ENCODE data around the gene ARID5B. TPM values are rescaled to one million over a fixed set of nuclear protein-coding genes. Genes with fewer than 3 reads are reported as not detected.

ARID5B gene
- total RNA-seq, 2 experiments from 2014 or later: 26.7 to 28.3 TPM

- Mint-ChIP-seq H3K9me3 (no peaks in the 10 kb centered on the region), H3K4me1 (ENCODE audit: low read depth) (peaks cover 79% of the 10 kb centered on the region), H3K27me3 (no peaks in the 10 kb centered on the region), H3K4me3 (no peak overlapping the region), H3K27ac (peak overlapping the region; percentile 60), H3K36me3 (ENCODE audit: low read depth) (peaks cover 66% of the 10 kb centered on the region)
- CTCF ChIA-PET: no interaction called here
- no peak for ATAC-seq
- TF ChIP-seq, protein P1, sequence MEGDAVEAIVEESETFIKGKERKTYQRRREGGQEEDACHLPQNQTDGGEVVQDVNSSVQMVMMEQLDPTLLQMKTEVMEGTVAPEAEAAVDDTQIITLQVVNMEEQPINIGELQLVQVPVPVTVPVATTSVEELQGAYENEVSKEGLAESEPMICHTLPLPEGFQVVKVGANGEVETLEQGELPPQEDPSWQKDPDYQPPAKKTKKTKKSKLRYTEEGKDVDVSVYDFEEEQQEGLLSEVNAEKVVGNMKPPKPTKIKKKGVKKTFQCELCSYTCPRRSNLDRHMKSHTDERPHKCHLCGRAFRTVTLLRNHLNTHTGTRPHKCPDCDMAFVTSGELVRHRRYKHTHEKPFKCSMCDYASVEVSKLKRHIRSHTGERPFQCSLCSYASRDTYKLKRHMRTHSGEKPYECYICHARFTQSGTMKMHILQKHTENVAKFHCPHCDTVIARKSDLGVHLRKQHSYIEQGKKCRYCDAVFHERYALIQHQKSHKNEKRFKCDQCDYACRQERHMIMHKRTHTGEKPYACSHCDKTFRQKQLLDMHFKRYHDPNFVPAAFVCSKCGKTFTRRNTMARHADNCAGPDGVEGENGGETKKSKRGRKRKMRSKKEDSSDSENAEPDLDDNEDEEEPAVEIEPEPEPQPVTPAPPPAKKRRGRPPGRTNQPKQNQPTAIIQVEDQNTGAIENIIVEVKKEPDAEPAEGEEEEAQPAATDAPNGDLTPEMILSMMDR (IDR thresholded peaks at IDR 0.05): no peak
- POLR2A ChIA-PET: interaction anchor here (0.6 kb wide), 1 partner anchor 57 kb away, joined by 4 read pairs; no protein-coding TSS in a partner anchor
- intact Hi-C loops (cut with micrococcal nuclease): no loop called here
- DNase-seq: no peak
These were observed 58.3 kb downstream of the ARID5B start for GRCh38 chr10:61959814-61960213.

- ChIA-PET POLR2A (interaction anchor here (1.0 to 4.2 kb wide), 2 partner anchors 32 to 59 kb away, joined by 3 to 22 read pairs; partner anchors contain the start of gene ARID5B), CTCF (interaction anchor here (1.6 to 1.7 kb wide), 2 partner anchors 11 to 78 kb away, joined by 4 read pairs; no protein-coding TSS in a partner anchor)
- Mint-ChIP-seq H3K27ac (peak overlapping the region; percentile 80), H3K9me3 (no peaks in the 10 kb centered on the region), H3K27me3 (no peaks in the 10 kb centered on the region), H3K4me1 (ENCODE audit: low read depth) (peaks cover 77% of the 10 kb centered on the region), H3K36me3 (ENCODE audit: low read depth) (peaks cover 61% of the 10 kb centered on the region), H3K4me3 (no peak overlapping the region)
- intact Hi-C loops (cut with micrococcal nuclease): no loop called here
- no peak for ATAC-seq
- TF ChIP-seq, protein P1 (IDR thresholded peaks at IDR 0.05): no peak
- no peak for DNase-seq
These were observed 59.1 kb downstream of the ARID5B start for GRCh38 chr10:61960396-61961120.

DNA sequence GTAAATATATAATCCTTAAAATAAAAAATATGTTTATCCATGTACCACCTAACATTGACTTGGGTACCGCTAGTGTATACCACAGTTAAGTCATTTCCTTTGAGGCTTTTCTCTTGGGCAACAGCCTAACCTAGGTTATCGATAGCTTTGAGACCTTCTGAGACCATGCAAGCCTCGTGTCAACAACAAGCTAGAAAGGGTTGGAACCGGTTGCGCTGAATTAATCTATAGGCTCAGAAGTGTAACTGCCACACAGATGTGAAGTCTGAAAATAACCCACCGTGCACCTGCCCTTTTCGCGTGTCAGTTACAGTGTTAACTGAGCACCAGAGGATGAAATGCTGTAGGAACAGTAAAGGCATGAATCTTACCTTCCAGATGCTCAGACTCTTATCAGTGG is 59.8 kb downstream of the ARID5B start:
- H3K27me3 Mint-ChIP-seq: no peaks in the 10 kb centered on the region
- peak overlapping the region; percentile 85 for H3K27ac Mint-ChIP-seq
- TF ChIP-seq, protein P1 (IDR thresholded peaks at IDR 0.05): no peak
- H3K4me1 Mint-ChIP-seq (ENCODE audit: low read depth): peaks cover 79% of the 10 kb centered on the region
- DNase-seq (peak; percentile 43), ATAC-seq (peak; percentile 73)
- H3K9me3 Mint-ChIP-seq: no peaks in the 10 kb centered on the region
- peaks cover 60% of the 10 kb centered on the region for H3K36me3 Mint-ChIP-seq (ENCODE audit: low read depth)
- ChIA-PET CTCF (interaction anchor here (1.5 to 1.7 kb wide), 3 partner anchors 12 to 77 kb away, joined by 4 to 5 read pairs (median 4); no protein-coding TSS in a partner anchor), POLR2A (interaction anchor here (1.0 to 4.2 kb wide), 6 partner anchors 12 to 60 kb away, joined by 3 to 22 read pairs (median 5); partner anchors contain the start of gene ARID5B)
- H3K4me3 Mint-ChIP-seq: peak overlapping the region; percentile 42
- intact Hi-C loops (cut with micrococcal nuclease): no loop called here

GRCh38 chr10:61962971-61963370 is 61.5 kb downstream of the ARID5B start:
- H3K4me1 Mint-ChIP-seq (ENCODE audit: low read depth): peaks cover 77% of the 10 kb centered on the region
- intact Hi-C loops (cut with micrococcal nuclease): no loop called here

More at GRCh38 chr10:61962971-61963370, 61.5 kb downstream of the ARID5B start:
- ChIA-PET POLR2A (interaction anchor here (1.4 to 4.2 kb wide), 6 partner anchors 9 to 75 kb away, joined by 3 to 22 read pairs (median 6); no protein-coding TSS in a partner anchor), CTCF (interaction anchor here (1.2 to 1.6 kb wide), 2 partner anchors 18 to 80 kb away, joined by 4 to 6 read pairs; no protein-coding TSS in a partner anchor)
- Mint-ChIP-seq H3K27me3 (no peaks in the 10 kb centered on the region), H3K27ac (peak overlapping the region; percentile 86), H3K9me3 (no peaks in the 10 kb centered on the region), H3K4me3 (no peak overlapping the region), H3K36me3 (ENCODE audit: low read depth) (peaks cover 67% of the 10 kb centered on the region)
- no peak for DNase-seq
- no peak for ATAC-seq
- TF ChIP-seq, protein P1 (IDR thresholded peaks at IDR 0.05): no peak
